WI38 (cell line): ENCODE measurements around the gene CAPN11.

Experiments
- H3K4me3 ChIP-seq: 2 replicates; pipeline ENCODE4 v1.5.1; 2011; ENCODE audit warnings: low read depth, mild to moderate bottlenecking, control low read depth, low read length
- TF ChIP-seq, protein P1 (sequence below): IDR thresholded peaks from 2 replicates; pipeline ENCODE4 v1.5.1; 2012; ENCODE audit warnings: low read depth, mild to moderate bottlenecking, control low read depth, low read length

Gene CAPN11

DNA sequence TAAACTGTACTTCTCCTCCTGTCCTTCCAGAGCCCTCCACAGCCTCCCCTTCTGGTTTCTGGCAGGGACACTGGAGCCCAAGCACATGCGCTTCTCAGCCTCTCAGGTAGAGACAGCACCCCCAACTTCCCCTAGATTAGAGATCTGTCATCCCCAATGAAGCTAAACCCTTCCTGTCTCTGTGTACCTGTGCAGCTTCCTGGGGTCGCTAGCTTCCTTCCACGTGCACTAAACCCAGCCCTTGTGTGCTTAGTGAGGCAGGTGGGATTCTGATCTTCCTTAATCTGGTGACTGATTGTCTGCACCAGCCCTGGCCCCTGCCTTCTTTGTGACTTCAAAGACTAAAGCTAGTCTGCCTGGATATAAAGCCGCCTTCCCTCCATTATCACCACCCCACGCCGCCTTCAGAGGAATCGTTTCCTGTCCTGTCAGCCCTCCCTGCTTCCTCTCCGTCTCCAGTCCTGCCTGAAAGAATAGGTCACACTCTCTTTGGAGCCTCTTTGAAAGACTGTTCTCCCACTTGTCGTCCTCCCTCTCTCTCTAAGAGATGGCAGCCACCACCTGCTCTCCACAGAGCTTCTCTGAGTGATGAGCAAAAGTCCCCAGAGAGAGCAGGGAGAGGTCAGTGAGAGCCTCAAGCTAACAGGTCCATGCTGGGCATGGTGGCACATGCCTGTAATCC is 27.5 kb downstream of the CAPN11 start:
- no peak overlapping the region for H3K4me3 ChIP-seq
- TF ChIP-seq, protein P1, sequence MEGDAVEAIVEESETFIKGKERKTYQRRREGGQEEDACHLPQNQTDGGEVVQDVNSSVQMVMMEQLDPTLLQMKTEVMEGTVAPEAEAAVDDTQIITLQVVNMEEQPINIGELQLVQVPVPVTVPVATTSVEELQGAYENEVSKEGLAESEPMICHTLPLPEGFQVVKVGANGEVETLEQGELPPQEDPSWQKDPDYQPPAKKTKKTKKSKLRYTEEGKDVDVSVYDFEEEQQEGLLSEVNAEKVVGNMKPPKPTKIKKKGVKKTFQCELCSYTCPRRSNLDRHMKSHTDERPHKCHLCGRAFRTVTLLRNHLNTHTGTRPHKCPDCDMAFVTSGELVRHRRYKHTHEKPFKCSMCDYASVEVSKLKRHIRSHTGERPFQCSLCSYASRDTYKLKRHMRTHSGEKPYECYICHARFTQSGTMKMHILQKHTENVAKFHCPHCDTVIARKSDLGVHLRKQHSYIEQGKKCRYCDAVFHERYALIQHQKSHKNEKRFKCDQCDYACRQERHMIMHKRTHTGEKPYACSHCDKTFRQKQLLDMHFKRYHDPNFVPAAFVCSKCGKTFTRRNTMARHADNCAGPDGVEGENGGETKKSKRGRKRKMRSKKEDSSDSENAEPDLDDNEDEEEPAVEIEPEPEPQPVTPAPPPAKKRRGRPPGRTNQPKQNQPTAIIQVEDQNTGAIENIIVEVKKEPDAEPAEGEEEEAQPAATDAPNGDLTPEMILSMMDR, result no peak

DNA sequence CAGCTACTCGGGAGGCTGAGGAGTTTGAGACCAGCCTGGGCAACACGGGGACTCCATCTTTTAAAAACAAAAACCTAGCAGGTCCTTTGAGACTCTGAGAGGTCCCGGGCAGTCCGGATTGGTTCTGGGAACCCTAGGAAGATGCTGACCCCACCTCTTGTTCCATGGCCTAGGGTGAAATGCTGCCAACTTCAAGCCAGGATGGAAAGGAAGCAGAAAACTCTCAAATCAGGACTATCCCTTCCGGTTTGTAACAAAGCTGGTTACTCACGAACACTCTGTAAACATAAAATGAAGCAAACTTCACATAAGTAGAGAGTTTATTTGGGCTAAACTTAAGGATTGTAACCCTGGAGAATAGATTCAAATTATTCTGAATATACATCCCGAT is 28.0 kb downstream of the CAPN11 start:
- TF ChIP-seq, protein P1, result no peak
- H3K4me3 ChIP-seq, result no peak overlapping the region

- no peak overlapping the region for H3K4me3 ChIP-seq
- TF ChIP-seq, protein P1, result no peak
Observed at GRCh38 chr6:44188819-44189218, 30.2 kb downstream of the CAPN11 start.

DNA sequence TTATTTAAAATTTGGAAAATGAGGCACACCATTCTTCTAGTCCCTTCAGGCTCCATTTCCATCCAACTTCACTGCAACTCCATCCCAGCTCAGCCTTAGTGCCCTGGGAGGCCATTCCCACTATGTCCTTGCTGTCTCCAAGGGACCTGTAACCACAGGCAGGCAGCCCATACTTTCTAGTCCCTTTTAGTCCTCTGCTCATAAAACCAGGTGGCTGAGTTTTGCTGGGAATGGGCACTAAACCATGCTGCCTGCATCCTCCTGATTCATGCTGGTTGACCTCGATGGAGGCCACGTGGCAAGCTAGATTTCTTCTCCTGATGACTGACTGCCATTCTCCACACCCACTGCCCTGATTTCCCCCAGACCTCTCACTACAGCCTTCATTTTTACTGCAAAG is 30.6 kb downstream of the CAPN11 start:
- H3K4me3 ChIP-seq, result no peak overlapping the region
- TF ChIP-seq, protein P1, result no peak

GRCh38 chr6:44190715-44191114 is 32.1 kb downstream of the CAPN11 start:
- TF ChIP-seq, protein P1, result no peak
- no peak overlapping the region for H3K4me3 ChIP-seq

DNA sequence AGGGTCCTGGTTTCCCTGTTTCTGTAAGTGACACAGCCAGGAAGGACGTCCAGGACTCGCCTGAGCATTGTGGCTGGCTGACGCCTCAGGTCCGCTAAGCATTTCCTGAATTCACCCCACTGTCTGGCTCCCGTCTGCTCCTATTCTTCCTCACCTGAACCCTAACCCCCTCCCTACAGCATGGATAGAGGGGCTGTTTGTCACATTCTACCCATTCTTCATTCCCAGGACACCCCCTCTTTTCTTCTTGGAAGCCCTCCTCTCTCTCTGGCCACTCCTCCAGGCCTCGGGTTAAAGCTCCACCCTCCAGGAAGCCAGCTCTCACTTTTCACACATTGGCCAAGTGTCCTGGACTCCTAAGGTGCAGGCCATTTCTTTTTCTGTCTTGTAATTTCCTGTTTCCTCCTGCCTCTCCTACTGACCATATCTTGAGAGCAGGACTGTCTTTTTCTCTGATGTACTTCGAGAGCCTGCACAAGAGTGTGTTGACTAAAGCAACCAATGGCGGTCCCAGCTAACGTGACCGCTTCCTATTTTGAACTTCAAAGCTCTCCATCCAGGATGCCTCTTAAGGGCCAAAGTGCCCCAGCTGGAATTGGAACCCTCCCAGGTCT is 33.9 kb downstream of the CAPN11 start:
- TF ChIP-seq, protein P1, result no peak
- no peak overlapping the region for H3K4me3 ChIP-seq

GRCh38 chr6:44193307-44193910 is 34.8 kb downstream of the CAPN11 start:
- H3K4me3 ChIP-seq, result no peak overlapping the region
- TF ChIP-seq, protein P1, result no peak
